OCI-LY7 (cell line): ENCODE results near the gene FBLN5. TPM values are rescaled to one million over a fixed set of nuclear protein-coding genes. Genes with fewer than 3 reads are reported as not detected.

Source experiments
- BruUV-seq: library from RNA; stranded (reverse); fragments of 400-500 nt; replicated peaks from 2 replicates; lab custom pipeline; 2021; lab: Mats Ljungman, UMichigan
- CTCF ChIA-PET: fragments of 300-600 bp; sonication (Branson Sonifier 250); formaldehyde crosslinking; loops from one replicate; lab custom pipeline; 2022; ENCODE audit warnings: antibody characterized with exemption; ENCODE audit not compliant: unreplicated experiment; lab: Charles Lee
- POLR2A ChIA-PET: fragments of 300-600 bp; sonication (Branson Sonifier 250); formaldehyde crosslinking; loops from one replicate; lab custom pipeline; 2022; ENCODE audit warnings: antibody characterized with exemption; lab: Charles Lee
- DNase-seq: peaks from one replicate; pipeline ENCODE4 v3.0.0-alpha.2; 2015; ENCODE audit warnings: low spot score
- H2AFZ ChIP-seq: fragments of 200-600 bp; sonication (generic), shearing (Covaris generic); 2 replicates; pipeline ENCODE4 v1.6.1; 2014; ENCODE audit warnings: mild to moderate bottlenecking, antibody characterized with exemption, low read length, moderate library complexity
- H3K27ac ChIP-seq: fragments of 200-600 bp; sonication (generic); 2 replicates; pipeline ENCODE4 v1.5.1; 2014; ENCODE audit warnings: mixed run types, low read depth, mild to moderate bottlenecking, moderate library complexity, low read length, inconsistent platforms; ENCODE audit not compliant: poor library complexity, severe bottlenecking
- H3K36me3 ChIP-seq: fragments of 200-600 bp; sonication (generic); 2 replicates; pipeline ENCODE4 v1.6.1; 2014; ENCODE audit warnings: mild to moderate bottlenecking, antibody characterized with exemption, low read length, moderate library complexity, mixed read lengths; ENCODE audit not compliant: insufficient read depth
- H3K4me1 ChIP-seq: fragments of 200-600 bp; sonication (generic); 2 replicates; pipeline ENCODE4 v1.5.1; 2014; ENCODE audit warnings: mild to moderate bottlenecking, low read length; ENCODE audit not compliant: insufficient read depth, poor library complexity, severe bottlenecking
- H3K4me2 ChIP-seq: fragments of 200-600 bp; sonication (generic); 2 replicates; pipeline ENCODE4 v1.6.1; 2014; ENCODE audit warnings: mild to moderate bottlenecking, low read length
- H3K4me3 ChIP-seq: fragments of 200-600 bp; sonication (generic); 2 replicates; pipeline ENCODE4 v1.5.1; 2014; ENCODE audit warnings: mild to moderate bottlenecking, low read depth, low read length; ENCODE audit not compliant: poor library complexity, severe bottlenecking
- H3K79me2 ChIP-seq: fragments of 200-600 bp; sonication (generic); 2 replicates; pipeline ENCODE4 v1.6.1; 2016; ENCODE audit warnings: low read depth, mild to moderate bottlenecking, low read length, moderate library complexity, mixed read lengths; ENCODE audit not compliant: insufficient read depth
- H3K9me2 ChIP-seq: fragments of 200-600 bp; sonication (generic); 2 replicates; pipeline ENCODE4 v1.6.1; 2016; ENCODE audit warnings: mild to moderate bottlenecking, low read length, mixed read lengths; ENCODE audit not compliant: insufficient read depth
- H3K9me3 ChIP-seq: fragments of 200-600 bp; sonication (generic); 2 replicates; pipeline ENCODE4 v1.6.1; 2014; ENCODE audit warnings: mild to moderate bottlenecking, mixed run types, low read length, mixed read lengths
- H4K20me1 ChIP-seq: fragments of 200-600 bp; sonication (generic); 2 replicates; pipeline ENCODE4 v1.6.1; 2014; ENCODE audit warnings: mild to moderate bottlenecking, antibody characterized with exemption, low read length, moderate library complexity, mixed read lengths; ENCODE audit not compliant: insufficient read depth
- EZH2phosphoT487 ChIP-seq: fragments of 200-600 bp; sonication (generic); IDR thresholded peaks from 2 replicates; pipeline ENCODE4 v1.6.1; 2018; ENCODE audit warnings: low read depth, borderline replicate concordance, mild to moderate bottlenecking, mixed run types, antibody characterized with exemption, low read length, moderate library complexity, mixed read lengths
- intact Hi-C: fragments of 100-400 bp; cut with micrococcal nuclease; formaldehyde crosslinking; loops from one replicate; pipeline ENCODE4 v1.10.0; 2022; ENCODE audit not compliant: unreplicated experiment
- total RNA-seq, 2 experiments: library from RNA; depleted of rRNA in 1 of 2; stranded (reverse); fragments of >200 nt in 1 of 2; shearing (Covaris generic) in 1 of 2; gene quantifications; 2 replicates each; pipeline ENCODE4 v1.2.3, GENCODE V29; 2014 to 2022
- TF ChIP-seq, protein P1 (sequence below): fragments of 200-600 bp; sonication (generic); conservative IDR thresholded peaks from 2 replicates; pipeline ENCODE4 v1.5.1; 2014; ENCODE audit warnings: mild to moderate bottlenecking, antibody characterized with exemption, low read length, moderate library complexity, mixed read lengths

FBLN5 gene
- total RNA-seq, 2 experiments from 2014 or later = 0.91 to 2.3 TPM

DNA sequence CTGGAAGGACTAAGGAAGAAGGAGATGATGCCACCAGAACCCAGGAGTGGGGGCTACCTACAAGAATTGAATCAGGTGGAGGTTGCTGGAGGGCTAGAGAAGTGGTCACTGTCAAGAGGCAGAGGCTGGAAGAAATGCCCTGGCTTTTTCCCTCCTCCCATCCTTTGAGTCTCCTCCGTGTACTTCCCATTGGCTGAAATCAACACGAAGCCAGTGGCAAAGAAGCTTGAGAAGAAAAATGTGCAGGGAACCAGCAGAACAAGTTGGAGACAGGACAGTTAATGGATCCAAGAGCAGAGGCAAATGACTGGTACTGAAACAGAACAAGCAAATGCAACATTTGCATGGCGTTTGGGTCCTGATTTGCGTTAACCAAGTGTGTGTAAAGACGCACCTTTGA is 9.1 kb upstream of the FBLN5 start:
- no peak overlapping the region for H3K4me2 ChIP-seq
- H2AFZ ChIP-seq = no peak overlapping the region
- H4K20me1 ChIP-seq = no peaks in the 10 kb centered on the region
- CTCF ChIA-PET = no interaction called here
- POLR2A ChIA-PET = no interaction called here
- no peaks in the 10 kb centered on the region for H3K79me2 ChIP-seq
- no peaks in the 10 kb centered on the region for H3K9me3 ChIP-seq
- H3K36me3 ChIP-seq = no peaks in the 10 kb centered on the region
- no peaks in the 10 kb centered on the region for H3K9me2 ChIP-seq
- DNase-seq = no peak
- TF ChIP-seq, protein P1, sequence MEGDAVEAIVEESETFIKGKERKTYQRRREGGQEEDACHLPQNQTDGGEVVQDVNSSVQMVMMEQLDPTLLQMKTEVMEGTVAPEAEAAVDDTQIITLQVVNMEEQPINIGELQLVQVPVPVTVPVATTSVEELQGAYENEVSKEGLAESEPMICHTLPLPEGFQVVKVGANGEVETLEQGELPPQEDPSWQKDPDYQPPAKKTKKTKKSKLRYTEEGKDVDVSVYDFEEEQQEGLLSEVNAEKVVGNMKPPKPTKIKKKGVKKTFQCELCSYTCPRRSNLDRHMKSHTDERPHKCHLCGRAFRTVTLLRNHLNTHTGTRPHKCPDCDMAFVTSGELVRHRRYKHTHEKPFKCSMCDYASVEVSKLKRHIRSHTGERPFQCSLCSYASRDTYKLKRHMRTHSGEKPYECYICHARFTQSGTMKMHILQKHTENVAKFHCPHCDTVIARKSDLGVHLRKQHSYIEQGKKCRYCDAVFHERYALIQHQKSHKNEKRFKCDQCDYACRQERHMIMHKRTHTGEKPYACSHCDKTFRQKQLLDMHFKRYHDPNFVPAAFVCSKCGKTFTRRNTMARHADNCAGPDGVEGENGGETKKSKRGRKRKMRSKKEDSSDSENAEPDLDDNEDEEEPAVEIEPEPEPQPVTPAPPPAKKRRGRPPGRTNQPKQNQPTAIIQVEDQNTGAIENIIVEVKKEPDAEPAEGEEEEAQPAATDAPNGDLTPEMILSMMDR = no peak
- TF ChIP-seq EZH2phosphoT487 = no peak
- H3K4me3 ChIP-seq = no peak overlapping the region
- BruUV-seq = no TSS peak
- H3K27ac ChIP-seq = no peak overlapping the region
- intact Hi-C loops = no loop called here
- no peaks in the 10 kb centered on the region for H3K4me1 ChIP-seq

DNA sequence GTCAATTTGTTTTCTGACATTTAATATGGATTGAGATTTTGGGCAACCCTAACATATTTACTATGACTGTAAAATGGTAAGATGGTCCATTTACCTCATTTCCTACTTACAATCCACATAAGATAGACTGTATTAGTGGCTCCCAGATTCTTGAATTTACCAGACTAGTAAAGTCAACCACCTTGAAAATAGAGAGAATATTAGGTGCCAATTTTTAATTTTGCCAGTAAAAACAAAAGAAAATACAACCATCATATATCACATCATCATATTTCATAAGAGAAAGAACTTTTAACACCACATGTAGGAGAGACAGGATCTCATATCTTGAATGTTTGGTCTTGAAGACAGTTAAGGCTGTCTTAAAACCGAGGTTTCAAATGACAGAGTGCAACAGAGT is 7.7 kb upstream of the FBLN5 start:
- BruUV-seq = no TSS peak
- Histone ChIP-seq H3K4me2 (no peak overlapping the region), H3K9me3 (no peaks in the 10 kb centered on the region), H4K20me1 (no peaks in the 10 kb centered on the region), H3K79me2 (no peaks in the 10 kb centered on the region), H3K4me3 (no peak overlapping the region), H3K27ac (no peak overlapping the region), H3K9me2 (no peaks in the 10 kb centered on the region), H3K4me1 (no peaks in the 10 kb centered on the region), H3K36me3 (no peaks in the 10 kb centered on the region), H2AFZ (no peak overlapping the region)
- intact Hi-C loops = no loop called here
- no peak for TF ChIP-seq EZH2phosphoT487
- TF ChIP-seq, protein P1 = no peak
- ChIA-PET CTCF (no interaction called here), POLR2A (interaction anchor here (0.7 kb wide), 1 partner anchor 42 kb away, joined by 3 read pairs; no protein-coding TSS in a partner anchor)
- no peak for DNase-seq

DNA sequence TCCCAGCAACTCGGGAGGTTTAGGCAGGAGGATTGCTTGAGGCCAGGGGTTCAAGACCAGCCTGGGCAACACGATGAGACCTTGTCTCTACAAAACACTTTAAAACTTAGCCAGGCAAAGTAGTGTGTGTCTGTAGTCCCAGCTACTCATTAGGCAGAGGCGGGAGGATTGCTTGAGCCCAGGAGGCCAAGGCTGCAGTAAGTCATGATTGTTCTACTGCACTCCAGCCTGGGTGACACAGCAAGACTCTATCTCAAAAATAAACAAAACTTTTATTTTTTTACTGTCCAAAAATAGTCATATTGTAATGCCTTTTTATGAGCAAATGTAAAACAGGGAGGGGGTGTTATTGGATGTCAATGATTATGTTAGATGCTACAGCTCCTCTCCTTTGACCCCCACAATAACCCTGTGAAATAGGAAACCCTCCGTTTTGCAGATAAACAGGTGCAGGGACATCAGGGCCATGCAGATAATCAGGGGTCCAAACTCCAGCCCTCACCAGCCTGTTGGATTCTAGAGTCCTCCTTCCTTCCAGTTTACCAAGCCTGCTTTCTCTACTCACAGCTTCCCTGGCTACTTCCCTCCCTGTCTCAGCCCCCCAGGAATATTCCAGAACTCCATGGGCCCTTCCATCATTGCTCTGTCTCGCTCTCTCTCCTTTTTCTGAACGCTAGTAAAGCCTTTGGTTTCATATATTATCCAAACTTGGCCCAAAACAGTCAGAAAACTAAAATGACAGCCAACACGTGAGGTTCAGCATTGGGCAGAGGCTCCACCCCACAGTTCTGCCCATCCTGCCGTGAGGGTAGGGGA is 5.9 kb upstream of the FBLN5 start:
- POLR2A ChIA-PET = no interaction called here
- H3K36me3 ChIP-seq = no peaks in the 10 kb centered on the region
- H3K27ac ChIP-seq = no peak overlapping the region
- TF ChIP-seq, protein P1 = no peak
- TF ChIP-seq EZH2phosphoT487 = no peak
- no TSS peak for BruUV-seq
- H3K9me2 ChIP-seq = no peaks in the 10 kb centered on the region
- DNase-seq = no peak
- no peaks in the 10 kb centered on the region for H3K9me3 ChIP-seq
- no peak overlapping the region for H3K4me3 ChIP-seq
- CTCF ChIA-PET = no interaction called here
- no peaks in the 10 kb centered on the region for H3K4me1 ChIP-seq
- no peak overlapping the region for H3K4me2 ChIP-seq
- no peaks in the 10 kb centered on the region for H3K79me2 ChIP-seq
- no peaks in the 10 kb centered on the region for H4K20me1 ChIP-seq
- H2AFZ ChIP-seq = no peak overlapping the region
- intact Hi-C loops = no loop called here
